ENCODE results near the gene SNX13. TPM values are rescaled to one million over a fixed set of nuclear protein-coding genes. Genes with fewer than 3 reads are reported as not detected.

Gene SNX13
- polyA plus RNA-seq, 1 of the 3 experiments (the other 2 are of a cell fraction) = 13.0 TPM

- TF ChIP-seq NRF1 (IDR thresholded peaks at IDR 0.05; ENCODE audit: low read depth, low read length) (no peak), IRF3 (IDR thresholded peaks at IDR 0.05; ENCODE audit: low read depth, low read length) (no peak), TAF1 (IDR thresholded peaks at IDR 0.05; ENCODE audit: borderline replicate concordance, low read depth, low read length) (no peak), NFIC (IDR thresholded peaks at IDR 0.05; ENCODE audit: borderline replicate concordance) (no peak), ELF1 (IDR thresholded peaks at IDR 0.05) (no peak), TEAD4 (IDR thresholded peaks at IDR 0.05; ENCODE audit: borderline replicate concordance, insufficient read depth) (no peak), FOXJ3 (CRISPR knock-in tag; IDR thresholded peaks at IDR 0.05) (no peak), FOXM1 (IDR thresholded peaks at IDR 0.05; ENCODE audit: low read depth) (no peak), TCF12 (IDR thresholded peaks at IDR 0.05) (no peak), RXRA (IDR thresholded peaks at IDR 0.05; ENCODE audit: borderline replicate concordance, low read depth) (no peak), SIN3A (IDR thresholded peaks at IDR 0.05; ENCODE audit: borderline replicate concordance, low read depth, low read length) (no peak), FOSL2 (IDR thresholded peaks at IDR 0.05; ENCODE audit: borderline replicate concordance, low read depth) (no peak), JUND (IDR thresholded peaks at IDR 0.05) (no peak)
- TF ChIP-seq, protein P1, sequence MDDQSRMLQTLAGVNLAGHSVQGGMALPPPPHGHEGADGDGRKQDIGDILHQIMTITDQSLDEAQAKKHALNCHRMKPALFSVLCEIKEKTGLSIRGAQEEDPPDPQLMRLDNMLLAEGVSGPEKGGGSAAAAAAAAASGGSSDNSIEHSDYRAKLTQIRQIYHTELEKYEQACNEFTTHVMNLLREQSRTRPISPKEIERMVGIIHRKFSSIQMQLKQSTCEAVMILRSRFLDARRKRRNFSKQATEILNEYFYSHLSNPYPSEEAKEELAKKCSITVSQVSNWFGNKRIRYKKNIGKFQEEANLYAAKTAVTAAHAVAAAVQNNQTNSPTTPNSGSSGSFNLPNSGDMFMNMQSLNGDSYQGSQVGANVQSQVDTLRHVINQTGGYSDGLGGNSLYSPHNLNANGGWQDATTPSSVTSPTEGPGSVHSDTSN (IDR thresholded peaks at IDR 0.05) = no peak
- Histone ChIP-seq H3K9ac (no peak overlapping the region), H3K27ac (ENCODE audit: low read depth in 2 of 2, low read length in 1 of 2) (no peak overlapping the region), H3K36me3 (replicated peaks in 1 of 2; ENCODE audit: control insufficient read depth in 1 of 2, insufficient read depth in 2 of 2, low read length in 1 of 2) (peaks cover 0 to 2% of the 10 kb centered on the region in 2 experiments), H3K4me2 (no peak overlapping the region), H3K4me3 (ENCODE audit: low read depth in 2 of 2, low read length in 1 of 2) (no peak overlapping the region), H3K79me2 (ENCODE audit: insufficient read depth) (no peaks in the 10 kb centered on the region), H3K4me1 (ENCODE audit: control insufficient read depth in 1 of 2, insufficient read depth in 2 of 2, low read depth in 1 of 2, low read length in 1 of 2) (no peaks in the 10 kb centered on the region; a peak in 1 of 4 replicates), H4K20me1 (ENCODE audit: insufficient read depth) (no peaks in the 10 kb centered on the region), H3K27me3 (ENCODE audit: insufficient read depth) (no peaks in the 10 kb centered on the region), H2AFZ (ENCODE audit: low read depth) (no peak overlapping the region), H3K9me3 (no peaks in the 10 kb centered on the region), H3K9me2 (no peaks in the 10 kb centered on the region), H3F3A (replicated peaks; ENCODE audit: insufficient read depth) (peaks cover 8% of the 10 kb centered on the region)
- POLR2A ChIA-PET = no interaction called here
- CTCF ChIA-PET = interaction anchor here (1.3 to 1.8 kb wide), 2 partner anchors 10 kb away, joined by 4 to 7 read pairs; no protein-coding TSS in a partner anchor
- no peak for DNase-seq
These were observed 158.1 kb downstream of the SNX13 start for GRCh38 chr7:17782216-17782549.

DNA sequence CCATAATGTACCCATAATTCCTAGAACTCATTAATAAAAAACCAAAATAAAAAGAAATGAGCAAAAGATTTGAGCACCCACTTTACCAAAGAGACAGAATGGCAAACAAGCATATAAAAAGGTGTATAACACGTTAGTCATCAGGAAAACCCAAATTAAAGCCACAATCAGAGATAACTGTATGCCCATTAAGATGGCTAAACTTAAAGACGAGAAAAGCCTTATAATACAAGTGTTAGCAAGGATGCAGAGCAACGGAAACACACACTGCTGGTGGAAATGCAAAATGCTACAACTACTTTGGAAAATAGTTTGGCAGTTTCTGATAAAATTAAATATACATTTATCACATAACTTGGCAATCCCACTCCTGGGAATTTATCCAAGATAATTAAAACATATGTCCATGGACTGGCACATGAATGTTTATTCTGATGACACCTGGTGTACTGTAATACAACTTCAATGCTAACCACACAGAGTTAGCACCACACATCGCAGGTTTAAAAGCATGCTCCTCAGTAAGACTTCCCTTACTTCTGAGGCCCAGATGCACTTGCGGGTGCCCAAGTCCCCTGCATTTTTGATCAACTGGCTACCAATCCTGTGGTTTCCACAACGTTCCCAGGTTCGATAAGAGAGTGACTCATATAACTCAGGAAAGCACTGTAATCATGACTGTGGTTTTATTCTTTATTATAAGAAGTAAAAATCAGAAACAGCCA is 158.6 kb downstream of the SNX13 start:
- Histone ChIP-seq H4K20me1 (ENCODE audit: insufficient read depth) (no peaks in the 10 kb centered on the region), H3K27me3 (ENCODE audit: insufficient read depth) (no peaks in the 10 kb centered on the region), H3F3A (replicated peaks; ENCODE audit: insufficient read depth) (peaks cover 8% of the 10 kb centered on the region), H3K4me1 (ENCODE audit: control insufficient read depth in 1 of 2, insufficient read depth in 2 of 2, low read depth in 1 of 2, low read length in 1 of 2) (no peaks in the 10 kb centered on the region; a peak in 1 of 4 replicates), H3K9ac (no peak overlapping the region), H3K27ac (ENCODE audit: low read depth in 2 of 2, low read length in 1 of 2) (no peak overlapping the region), H3K4me2 (no peak overlapping the region), H3K9me3 (no peaks in the 10 kb centered on the region), H3K9me2 (no peaks in the 10 kb centered on the region), H2AFZ (ENCODE audit: low read depth) (no peak overlapping the region), H3K79me2 (ENCODE audit: insufficient read depth) (no peaks in the 10 kb centered on the region), H3K4me3 (ENCODE audit: low read depth in 2 of 2, low read length in 1 of 2) (no peak overlapping the region), H3K36me3 (replicated peaks in 1 of 2; ENCODE audit: control insufficient read depth in 1 of 2, insufficient read depth in 2 of 2, low read length in 1 of 2) (peaks cover 0 to 2% of the 10 kb centered on the region in 2 experiments)
- DNase-seq = no peak
- WGBS (ENCODE audit: low lambda C conversion rate) = 39% methylated on average over 7 of the region's 7 CpGs
- POLR2A ChIA-PET = no interaction called here
- CTCF ChIA-PET = interaction anchor here (1.3 to 1.8 kb wide), 3 partner anchors 9 to 571 kb away, joined by 3 to 7 read pairs (median 4); no protein-coding TSS in a partner anchor
- no peak for TF ChIP-seq TAF1 (IDR thresholded peaks at IDR 0.05; ENCODE audit: borderline replicate concordance, low read depth, low read length)
- TF ChIP-seq FOSL2 (IDR thresholded peaks at IDR 0.05; ENCODE audit: borderline replicate concordance, low read depth) = peak; percentile 58; the same call in 1 of the 2 replicates
- TF ChIP-seq JUND (IDR thresholded peaks at IDR 0.05) = 0 out of 2 replicates have a peak, but pooled peaks have one; percentile 28
- TF ChIP-seq TCF12 (IDR thresholded peaks at IDR 0.05) = peak; percentile 30; the same call in 1 of the 2 replicates
